Body of pancreas (tissue), 4 donors: ENCODE measurements around the gene TCHHL1. TPM values are rescaled to one million over a fixed set of nuclear protein-coding genes. Genes with fewer than 3 reads are reported as not detected.

Experiments used
- ATAC-seq: fragments of 150-250 bp; one replicate; pipeline ENCODE4 v1.9.1; 2016
- DNase-seq, 4 donors: peaks; one replicate each; pipeline ENCODE4 v3.0.0-alpha.2; 2019
- H3K27ac ChIP-seq, 4 donors: fragments of 200-600 bp; sonication (generic); 1 replicate in 3 of 4; 2 replicates in 1 of 4; pipeline versions ENCODE4 v1.5.1 to v1.6.1; 2016 to 2019; ENCODE audit warnings: mild to moderate bottlenecking in 1 of 4, mixed read lengths in 1 of 4, moderate library complexity in 1 of 4
- H3K27me3 ChIP-seq, 2 donors: fragments of 200-600 bp; sonication (generic); one replicate each; pipeline ENCODE4 v1.6.0; 2016; ENCODE audit warnings: mild to moderate bottlenecking in 1 of 2
- H3K36me3 ChIP-seq, 2 donors: fragments of 200-600 bp; sonication (generic); replicated peaks in 1 of 2; 2 replicates each; pipeline ENCODE4 v1.5.1; 2016; ENCODE audit warnings: low read depth in 2 of 2; ENCODE audit not compliant: insufficient read depth in 1 of 2
- H3K4me1 ChIP-seq: fragments of 200-600 bp; sonication (generic); one replicate; pipeline ENCODE4 v1.6.0; 2016
- H3K4me3 ChIP-seq, 2 donors: fragments of 200-600 bp; sonication (generic); 1 replicate in 1 of 2; 2 replicates in 1 of 2; pipeline ENCODE4 v1.5.1; 2016 to 2019
- H3K9me3 ChIP-seq, 3 donors: fragments of 200-600 bp; sonication (generic); 1 replicate in 2 of 3; 2 replicates in 1 of 3; pipeline ENCODE4 v1.5.1; 2016
- CTCF ChIP-seq, 7 experiments: fragments of 450-650 bp in 4 of 7; fragments of 200-600 bp in 3 of 7; sonication (generic) in 3 of 7; IDR thresholded peaks; one replicate each; pipeline ENCODE4 v1.5.1; 2016 to 2019; ENCODE audit warnings: antibody characterized with exemption in 7 of 7
- POLR2A ChIP-seq, 3 donors: fragments of 450-650 bp; IDR thresholded peaks; one replicate each; pipeline ENCODE4 v1.6.1; 2016; ENCODE audit warnings: antibody characterized with exemption in 3 of 3, mild to moderate bottlenecking in 2 of 3
- WGBS, 2 donors: methylation state at CpG; one replicate each; pipeline ENCODE4 v1.1.5; 2017; 5-methylcytosine and 5-hydroxymethylcytosine counted together
- intact Hi-C: fragments of 100-400 bp; cut with DNase I; formaldehyde crosslinking; loops from one replicate; pipeline ENCODE4 v1.15.1; 2023
- total RNA-seq, 2 donors: library from RNA; depleted of rRNA; stranded (reverse); fragments of >200 nt; gene quantifications; one replicate each; pipeline ENCODE4 v1.1.0, GENCODE V29; 2016

TCHHL1 gene
- total RNA-seq, 2 donors from 2014 or later, result not detected

GRCh38 chr1:152038871-152039270, 50.0 kb downstream of the TCHHL1 start:
- ATAC-seq (no peak), DNase-seq (no peak)
- WGBS, 2 donors, result 89 to 93% methylated on average over 10 of the region's 10 CpGs
- Histone ChIP-seq H3K36me3 (no peaks in the 10 kb centered on the region), H3K27ac (peak overlapping the region in 1 of 4 donors; percentile 2), H3K9me3 (no peaks in the 10 kb centered on the region), H3K4me1 (peaks cover 28% of the 10 kb centered on the region), H3K4me3 (no peak overlapping the region), H3K27me3 (no peaks in the 10 kb centered on the region)
- TF ChIP-seq POLR2A (IDR thresholded peaks at IDR 0.05) (no peak), CTCF (IDR thresholded peaks at IDR 0.05) (no peak)
- intact Hi-C loops, result no loop called here

- WGBS, 2 donors, result 0% methylated on average over 46 to 53 of the region's 53 CpGs
- TF ChIP-seq CTCF (IDR thresholded peaks at IDR 0.05) (peak in 1 of 7 experiments; percentile 3), POLR2A (IDR thresholded peaks at IDR 0.05) (peak; percentile 90 to 96 (median 96))
- Histone ChIP-seq H3K4me3 (peak within 1 kb of the TSS; percentile 5 to 47), H3K4me1 (peaks cover 28% of the 10 kb centered on the region), H3K27me3 (no peaks in the 10 kb centered on the region), H3K9me3 (no peaks in the 10 kb centered on the region), H3K36me3 (peaks cover 9 to 11% of the 10 kb centered on the region in 2 donors), H3K27ac (peak within 1 kb of the TSS; percentile 71 to 94 (median 90))
- DNase-seq (peak; percentile 86 to 91 (median 91)), ATAC-seq (peak; percentile 92)
- intact Hi-C loops, result no loop called here
Observed at GRCh38 chr1:152036267-152037216, 52.3 kb downstream of the TCHHL1 start, which contains the start of gene S100A11. S100A11 (minus strand) TSS chr1:152037004; CDS start chr1:152036915, 89 bp downstream.

- intact Hi-C loops, result no loop called here
- Histone ChIP-seq H3K27me3 (no peaks in the 10 kb centered on the region), H3K4me3 (peak overlapping the region; percentile 5 to 47), H3K27ac (peak overlapping the region; percentile 71 to 94 (median 90)), H3K36me3 (peaks cover 9 to 13% of the 10 kb centered on the region in 2 donors), H3K9me3 (no peaks in the 10 kb centered on the region), H3K4me1 (peaks cover 28% of the 10 kb centered on the region)
- peak in 3 of 4 donors; percentile 22 to 31 (median 24) for DNase-seq
- WGBS, 2 donors, result 36 to 38% methylated on average over 17 of the region's 17 CpGs
- ATAC-seq, result no peak
- TF ChIP-seq POLR2A (IDR thresholded peaks at IDR 0.05) (no peak), CTCF (IDR thresholded peaks at IDR 0.05) (no peak)
Observed at GRCh38 chr1:152035539-152036266, 53.2 kb downstream of the TCHHL1 start.

- peak; percentile 38 for ATAC-seq
- Histone ChIP-seq H3K27ac (peak overlapping the region; percentile 9 to 94 (median 72)), H3K36me3 (peaks cover 9 to 14% of the 10 kb centered on the region in 2 donors), H3K4me1 (peaks cover 28% of the 10 kb centered on the region), H3K9me3 (no peaks in the 10 kb centered on the region), H3K4me3 (peak overlapping the region in 1 of 2 donors; percentile 47), H3K27me3 (no peaks in the 10 kb centered on the region)
- intact Hi-C loops, result no loop called here
- DNase-seq, result peak in 3 of 4 donors; percentile 42 to 57 (median 44)
- WGBS, 2 donors, result 17 to 25% methylated on average over 8 of the region's 8 CpGs
- TF ChIP-seq POLR2A (IDR thresholded peaks at IDR 0.05) (no peak), CTCF (IDR thresholded peaks at IDR 0.05) (peak in 6 of 7 experiments; percentile 20 to 58 (median 53))
Observed at GRCh38 chr1:152034654-152035538, 54.0 kb downstream of the TCHHL1 start.
